HepG2 (cell line): ENCODE results near the gene CD7. TPM values are rescaled to one million over a fixed set of nuclear protein-coding genes. Genes with fewer than 3 reads are reported as not detected.
A peak's percentile ranks its signal among the peaks of the same experiment; 100 is the strongest.

Source experiments
- AGO2 ChIP-seq: fragments of 200-400 bp; formaldehyde crosslinking; optimal IDR thresholded peaks from 2 replicates; pipeline ENCODE3; 2017; ENCODE audit warnings: mild to moderate bottlenecking, low read depth, low read length, moderate library complexity
- CREB1 ChIP-seq, 2 experiments: fragments of 450-650 bp in 1 of 2; IDR thresholded peaks; 2 replicates each; pipeline ENCODE4 v1.6.1; 2016 to 2017; ENCODE audit warnings: control low read depth in 1 of 2, mild to moderate bottlenecking in 1 of 2, missing compliant biosample characterization in 1 of 2, missing genetic modification characterization in 1 of 2
- SOX6 ChIP-seq, 2 experiments: fragments of 450-650 bp in 1 of 2; sonication (generic) in 1 of 2; formaldehyde crosslinking in 1 of 2; IDR thresholded peaks; 2 replicates each; pipeline versions ENCODE4 v1.4.0 to v1.6.1; 2017 to 2020; ENCODE audit warnings: antibody characterized with exemption in 1 of 2, mild to moderate bottlenecking in 1 of 2, missing genetic modification reagents in 1 of 2
- ZBTB21 ChIP-seq: sonication (generic); formaldehyde crosslinking; IDR thresholded peaks from 2 replicates; pipeline ENCODE4 v1.4.0; 2020; ENCODE audit warnings: missing genetic modification reagents
- ZNF333 ChIP-seq: sonication (generic); formaldehyde crosslinking; IDR thresholded peaks from 2 replicates; pipeline ENCODE4 v1.4.0; 2020; ENCODE audit warnings: mild to moderate bottlenecking, missing genetic modification reagents, borderline replicate concordance
- ZNF550 ChIP-seq: sonication (generic); formaldehyde crosslinking; IDR thresholded peaks from 2 replicates; pipeline ENCODE4 v1.4.0; 2020; ENCODE audit warnings: mild to moderate bottlenecking, missing genetic modification reagents, borderline replicate concordance
- ZNF589 ChIP-seq: sonication (generic); formaldehyde crosslinking; conservative IDR thresholded peaks from 2 replicates; pipeline ENCODE4 v1.8.0; 2022; ENCODE audit warnings: mild to moderate bottlenecking, moderate library complexity, missing genetic modification reagents
- ZNF747 ChIP-seq: sonication (generic); formaldehyde crosslinking; IDR thresholded peaks from 2 replicates; pipeline ENCODE4 v1.8.1; 2023; ENCODE audit warnings: missing genetic modification reagents, mild to moderate bottlenecking, borderline replicate concordance
- ZNF841 ChIP-seq: sonication (generic); formaldehyde crosslinking; IDR thresholded peaks from 2 replicates; pipeline ENCODE4 v1.8.1; 2023; ENCODE audit warnings: missing genetic modification reagents, borderline replicate concordance
- ZNF879 ChIP-seq: sonication (generic); formaldehyde crosslinking; IDR thresholded peaks from 2 replicates; pipeline ENCODE4 v1.8.1; 2023; ENCODE audit warnings: missing genetic modification reagents
- polyA plus RNA-seq, 8 experiments: library from polyadenylated mRNA; depleted of rRNA in 3 of 8; stranded (reverse) in 7 of 8; unstranded in 1 of 8; fragments of >200 nt; fragmentation: Illumina TruSeq in 4 of 8; extraction: Trizol in 4 of 8; gene quantifications; 2 replicates each; pipeline versions ENCODE4 v1.2.1 to v1.2.3, GENCODE V29; 2011 to 2016; ENCODE audit warnings: low read depth in 4 of 8, missing spikeins in 1 of 8, mixed read lengths in 1 of 8; ENCODE audit not compliant: insufficient read depth in 1 of 8
- total RNA-seq, 5 experiments: library from RNA; depleted of rRNA; stranded (reverse); fragments of >200 nt; fragmentation: Illumina TruSeq; extraction: Trizol; gene quantifications; 2 replicates each; pipeline ENCODE4 v1.2.3, GENCODE V29; 2016; ENCODE audit warnings: low read depth in 1 of 5
- TF ChIP-seq, protein P1 (sequence below): sonication (generic); formaldehyde crosslinking; IDR thresholded peaks from 2 replicates; pipeline ENCODE4 v1.4.0; 2020; ENCODE audit warnings: mild to moderate bottlenecking, missing genetic modification reagents
- TF ChIP-seq, protein P2 (sequence below): IDR thresholded peaks from 2 replicates; pipeline ENCODE4 v1.6.1; 2016; ENCODE audit warnings: mild to moderate bottlenecking, missing biosample characterization, missing genetic modification reagents
- TF ChIP-seq, protein P3 (sequence below): sonication (generic); formaldehyde crosslinking; IDR thresholded peaks from 2 replicates; pipeline ENCODE4 v1.4.0; 2020; ENCODE audit warnings: missing genetic modification reagents
- TF ChIP-seq, protein P4 (sequence below): sonication (generic); formaldehyde crosslinking; IDR thresholded peaks from 2 replicates; pipeline ENCODE4 v1.8.1; 2023; ENCODE audit warnings: missing genetic modification reagents, inconsistent platforms, borderline replicate concordance
- TF ChIP-seq, protein P5 (sequence below): sonication (generic); formaldehyde crosslinking; conservative IDR thresholded peaks from 2 replicates; pipeline ENCODE4 v1.4.0; 2020; ENCODE audit warnings: missing genetic modification reagents
- TF ChIP-seq, protein P6 (sequence below): IDR thresholded peaks from 2 replicates; pipeline ENCODE4 v1.6.1; 2018; ENCODE audit warnings: missing genetic modification reagents
- TF ChIP-seq, protein P7 (sequence below): sonication (generic); formaldehyde crosslinking; IDR thresholded peaks from 2 replicates; pipeline ENCODE4 v1.4.0; 2020; ENCODE audit warnings: missing genetic modification reagents

Gene CD7
- total and polyA plus RNA-seq, 2 of the 13 experiments (the other 11 are each of a cell fraction or from before 2014, with no cell fraction given): 67.6 to 76.4 TPM

DNA sequence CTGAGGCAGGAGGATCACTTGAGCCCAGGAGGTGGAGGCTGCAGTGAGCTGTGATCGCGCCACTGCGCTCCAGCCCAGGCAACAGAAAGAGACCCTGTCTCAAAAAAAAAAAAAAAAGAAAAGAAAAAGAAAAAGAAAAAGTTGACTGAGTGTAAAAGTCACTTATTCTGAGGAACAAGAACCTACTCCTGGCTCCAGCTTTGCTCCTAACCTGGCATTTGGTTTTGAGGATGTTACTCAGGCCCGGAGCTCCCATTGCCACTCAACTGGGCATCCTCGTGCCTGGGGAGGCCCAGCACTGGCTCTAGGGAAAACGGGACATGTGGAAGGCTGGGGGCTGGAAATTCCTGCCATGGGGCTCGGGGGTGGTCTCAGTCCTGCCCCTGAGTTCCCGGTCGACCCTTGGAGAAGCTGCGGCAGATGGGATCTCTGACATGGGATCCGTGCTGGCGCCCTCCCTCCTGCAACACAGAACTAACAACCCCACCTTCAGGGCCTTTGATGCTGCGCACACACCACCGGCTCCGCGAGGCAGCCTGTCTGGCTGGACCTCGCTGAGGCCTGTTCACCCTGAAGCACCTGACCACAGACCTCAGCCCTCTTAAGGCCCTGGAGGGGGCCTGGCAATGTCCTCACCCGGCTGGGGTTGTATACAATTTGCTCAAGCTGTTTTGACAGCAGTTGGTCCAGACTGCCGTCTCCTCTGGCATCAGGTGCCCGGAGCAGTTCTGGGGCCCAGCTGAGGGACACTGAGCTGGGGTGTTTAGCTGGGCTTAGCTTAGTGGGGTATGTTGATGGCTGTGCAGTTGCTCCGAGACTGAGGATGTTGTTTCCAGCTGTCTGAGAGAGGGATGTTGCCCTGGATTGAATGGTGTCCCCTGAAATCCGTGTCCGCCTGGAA is 12.3 kb downstream of the CD7 start (continued):
- TF ChIP-seq, protein P1, sequence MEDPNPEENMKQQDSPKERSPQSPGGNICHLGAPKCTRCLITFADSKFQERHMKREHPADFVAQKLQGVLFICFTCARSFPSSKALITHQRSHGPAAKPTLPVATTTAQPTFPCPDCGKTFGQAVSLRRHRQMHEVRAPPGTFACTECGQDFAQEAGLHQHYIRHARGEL (CRISPR knock-in tag): 0 out of 2 replicates have a peak, but pooled peaks have one; percentile 55
- TF ChIP-seq, protein P2, sequence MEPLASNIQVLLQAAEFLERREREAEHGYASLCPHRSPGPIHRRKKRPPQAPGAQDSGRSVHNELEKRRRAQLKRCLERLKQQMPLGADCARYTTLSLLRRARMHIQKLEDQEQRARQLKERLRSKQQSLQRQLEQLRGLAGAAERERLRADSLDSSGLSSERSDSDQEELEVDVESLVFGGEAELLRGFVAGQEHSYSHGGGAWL: no peak
- TF ChIP-seq ZBTB21 (CRISPR knock-in tag) (no peak), ZNF589 (CRISPR knock-in tag) (no peak), ZNF333 (no peak), ZNF747 (CRISPR knock-in tag) (no peak), SOX6 (IDR thresholded peaks at IDR 0.05) (no peak), SOX6 (CRISPR knock-in tag; IDR thresholded peaks at IDR 0.05) (peak; percentile 39; the same call in 1 of the 2 replicates), ZNF841 (CRISPR knock-in tag) (no peak), AGO2 (no peak), ZNF550 (CRISPR knock-in tag) (no peak), ZNF879 (CRISPR knock-in tag) (no peak), CREB1 (IDR thresholded peaks at IDR 0.05) (no peak), CREB1 (CRISPR knock-in tag; IDR thresholded peaks at IDR 0.05) (no peak)
- TF ChIP-seq, protein P3, sequence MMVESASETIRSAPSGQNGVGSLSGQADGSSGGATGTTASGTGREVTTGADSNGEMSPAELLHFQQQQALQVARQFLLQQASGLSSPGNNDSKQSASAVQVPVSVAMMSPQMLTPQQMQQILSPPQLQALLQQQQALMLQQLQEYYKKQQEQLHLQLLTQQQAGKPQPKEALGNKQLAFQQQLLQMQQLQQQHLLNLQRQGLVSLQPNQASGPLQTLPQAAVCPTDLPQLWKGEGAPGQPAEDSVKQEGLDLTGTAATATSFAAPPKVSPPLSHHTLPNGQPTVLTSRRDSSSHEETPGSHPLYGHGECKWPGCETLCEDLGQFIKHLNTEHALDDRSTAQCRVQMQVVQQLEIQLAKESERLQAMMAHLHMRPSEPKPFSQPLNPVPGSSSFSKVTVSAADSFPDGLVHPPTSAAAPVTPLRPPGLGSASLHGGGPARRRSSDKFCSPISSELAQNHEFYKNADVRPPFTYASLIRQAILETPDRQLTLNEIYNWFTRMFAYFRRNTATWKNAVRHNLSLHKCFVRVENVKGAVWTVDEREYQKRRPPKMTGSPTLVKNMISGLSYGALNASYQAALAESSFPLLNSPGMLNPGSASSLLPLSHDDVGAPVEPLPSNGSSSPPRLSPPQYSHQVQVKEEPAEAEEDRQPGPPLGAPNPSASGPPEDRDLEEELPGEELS: 0 out of 2 replicates have a peak, but pooled peaks have one; percentile 20
- TF ChIP-seq, protein P4, sequence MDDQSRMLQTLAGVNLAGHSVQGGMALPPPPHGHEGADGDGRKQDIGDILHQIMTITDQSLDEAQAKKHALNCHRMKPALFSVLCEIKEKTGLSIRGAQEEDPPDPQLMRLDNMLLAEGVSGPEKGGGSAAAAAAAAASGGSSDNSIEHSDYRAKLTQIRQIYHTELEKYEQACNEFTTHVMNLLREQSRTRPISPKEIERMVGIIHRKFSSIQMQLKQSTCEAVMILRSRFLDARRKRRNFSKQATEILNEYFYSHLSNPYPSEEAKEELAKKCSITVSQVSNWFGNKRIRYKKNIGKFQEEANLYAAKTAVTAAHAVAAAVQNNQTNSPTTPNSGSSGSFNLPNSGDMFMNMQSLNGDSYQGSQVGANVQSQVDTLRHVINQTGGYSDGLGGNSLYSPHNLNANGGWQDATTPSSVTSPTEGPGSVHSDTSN (CRISPR knock-in tag): no peak
- TF ChIP-seq, protein P5, sequence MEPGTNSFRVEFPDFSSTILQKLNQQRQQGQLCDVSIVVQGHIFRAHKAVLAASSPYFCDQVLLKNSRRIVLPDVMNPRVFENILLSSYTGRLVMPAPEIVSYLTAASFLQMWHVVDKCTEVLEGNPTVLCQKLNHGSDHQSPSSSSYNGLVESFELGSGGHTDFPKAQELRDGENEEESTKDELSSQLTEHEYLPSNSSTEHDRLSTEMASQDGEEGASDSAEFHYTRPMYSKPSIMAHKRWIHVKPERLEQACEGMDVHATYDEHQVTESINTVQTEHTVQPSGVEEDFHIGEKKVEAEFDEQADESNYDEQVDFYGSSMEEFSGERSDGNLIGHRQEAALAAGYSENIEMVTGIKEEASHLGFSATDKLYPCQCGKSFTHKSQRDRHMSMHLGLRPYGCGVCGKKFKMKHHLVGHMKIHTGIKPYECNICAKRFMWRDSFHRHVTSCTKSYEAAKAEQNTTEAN: peak; percentile 50; the same call in 1 of the 2 replicates
- TF ChIP-seq, protein P6, sequence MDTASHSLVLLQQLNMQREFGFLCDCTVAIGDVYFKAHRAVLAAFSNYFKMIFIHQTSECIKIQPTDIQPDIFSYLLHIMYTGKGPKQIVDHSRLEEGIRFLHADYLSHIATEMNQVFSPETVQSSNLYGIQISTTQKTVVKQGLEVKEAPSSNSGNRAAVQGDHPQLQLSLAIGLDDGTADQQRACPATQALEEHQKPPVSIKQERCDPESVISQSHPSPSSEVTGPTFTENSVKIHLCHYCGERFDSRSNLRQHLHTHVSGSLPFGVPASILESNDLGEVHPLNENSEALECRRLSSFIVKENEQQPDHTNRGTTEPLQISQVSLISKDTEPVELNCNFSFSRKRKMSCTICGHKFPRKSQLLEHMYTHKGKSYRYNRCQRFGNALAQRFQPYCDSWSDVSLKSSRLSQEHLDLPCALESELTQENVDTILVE (CRISPR knock-in tag): no peak
- TF ChIP-seq, protein P7, sequence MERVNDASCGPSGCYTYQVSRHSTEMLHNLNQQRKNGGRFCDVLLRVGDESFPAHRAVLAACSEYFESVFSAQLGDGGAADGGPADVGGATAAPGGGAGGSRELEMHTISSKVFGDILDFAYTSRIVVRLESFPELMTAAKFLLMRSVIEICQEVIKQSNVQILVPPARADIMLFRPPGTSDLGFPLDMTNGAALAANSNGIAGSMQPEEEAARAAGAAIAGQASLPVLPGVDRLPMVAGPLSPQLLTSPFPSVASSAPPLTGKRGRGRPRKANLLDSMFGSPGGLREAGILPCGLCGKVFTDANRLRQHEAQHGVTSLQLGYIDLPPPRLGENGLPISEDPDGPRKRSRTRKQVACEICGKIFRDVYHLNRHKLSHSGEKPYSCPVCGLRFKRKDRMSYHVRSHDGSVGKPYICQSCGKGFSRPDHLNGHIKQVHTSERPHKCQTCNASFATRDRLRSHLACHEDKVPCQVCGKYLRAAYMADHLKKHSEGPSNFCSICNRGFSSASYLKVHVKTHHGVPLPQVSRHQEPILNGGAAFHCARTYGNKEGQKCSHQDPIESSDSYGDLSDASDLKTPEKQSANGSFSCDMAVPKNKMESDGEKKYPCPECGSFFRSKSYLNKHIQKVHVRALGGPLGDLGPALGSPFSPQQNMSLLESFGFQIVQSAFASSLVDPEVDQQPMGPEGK (CRISPR knock-in tag): peak; percentile 71; the same call in 1 of the 2 replicates
